Stomach (tissue), 4 donors: ENCODE measurements around the gene FNDC3B.

Source experiments
- POLR2AphosphoS5 ChIP-seq, 3 donors: sonication (generic); formaldehyde crosslinking; IDR thresholded peaks; one replicate each; pipeline ENCODE4 v1.6.1; 2016; ENCODE audit warnings: antibody characterized with exemption in 3 of 3
- TF ChIP-seq, protein P1 (sequence below), 7 experiments: fragments of 450-650 bp in 4 of 7; fragments of 200-600 bp in 3 of 7; sonication (generic) in 3 of 7; IDR thresholded peaks; one replicate each; pipeline ENCODE4 v1.5.1; 2016 to 2019; ENCODE audit warnings: antibody characterized with exemption in 7 of 7, control low read depth in 2 of 7, mild to moderate bottlenecking in 1 of 7

DNA sequence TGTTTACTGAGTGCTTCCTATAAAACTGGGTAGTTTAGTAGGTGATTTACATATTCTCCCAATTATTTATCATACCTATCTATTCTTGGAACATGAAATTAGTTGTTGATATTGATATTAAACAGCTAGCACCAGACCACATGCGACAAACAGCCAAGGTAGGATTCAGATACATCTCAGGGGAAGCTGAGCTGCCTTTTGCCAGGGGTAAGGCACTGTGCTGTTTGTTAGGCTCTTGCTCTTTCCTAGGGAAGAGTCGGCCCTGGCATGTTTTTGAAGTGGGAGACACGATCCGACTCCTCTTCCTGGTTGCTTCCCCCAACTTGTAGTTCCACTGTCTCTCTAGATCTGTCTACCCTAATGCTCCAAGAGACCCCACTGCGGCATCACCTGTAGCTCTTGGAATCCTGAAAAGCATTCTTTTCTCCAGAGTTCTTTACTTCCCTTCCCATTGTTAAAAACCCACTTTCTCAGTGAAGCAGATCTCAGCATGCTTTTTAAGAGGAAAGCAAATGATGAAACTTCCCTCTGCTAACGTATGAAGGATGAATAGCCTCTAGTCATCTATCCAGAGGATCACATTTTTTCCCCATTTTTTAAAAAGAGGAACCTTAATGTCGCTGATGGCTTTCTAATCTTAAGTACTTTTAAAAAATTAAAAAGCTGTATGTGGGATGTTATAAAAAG, 270.5 kb downstream of the FNDC3B start:
- TF ChIP-seq, protein P1, sequence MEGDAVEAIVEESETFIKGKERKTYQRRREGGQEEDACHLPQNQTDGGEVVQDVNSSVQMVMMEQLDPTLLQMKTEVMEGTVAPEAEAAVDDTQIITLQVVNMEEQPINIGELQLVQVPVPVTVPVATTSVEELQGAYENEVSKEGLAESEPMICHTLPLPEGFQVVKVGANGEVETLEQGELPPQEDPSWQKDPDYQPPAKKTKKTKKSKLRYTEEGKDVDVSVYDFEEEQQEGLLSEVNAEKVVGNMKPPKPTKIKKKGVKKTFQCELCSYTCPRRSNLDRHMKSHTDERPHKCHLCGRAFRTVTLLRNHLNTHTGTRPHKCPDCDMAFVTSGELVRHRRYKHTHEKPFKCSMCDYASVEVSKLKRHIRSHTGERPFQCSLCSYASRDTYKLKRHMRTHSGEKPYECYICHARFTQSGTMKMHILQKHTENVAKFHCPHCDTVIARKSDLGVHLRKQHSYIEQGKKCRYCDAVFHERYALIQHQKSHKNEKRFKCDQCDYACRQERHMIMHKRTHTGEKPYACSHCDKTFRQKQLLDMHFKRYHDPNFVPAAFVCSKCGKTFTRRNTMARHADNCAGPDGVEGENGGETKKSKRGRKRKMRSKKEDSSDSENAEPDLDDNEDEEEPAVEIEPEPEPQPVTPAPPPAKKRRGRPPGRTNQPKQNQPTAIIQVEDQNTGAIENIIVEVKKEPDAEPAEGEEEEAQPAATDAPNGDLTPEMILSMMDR (IDR thresholded peaks at IDR 0.05) = no peak
- no peak for TF ChIP-seq POLR2AphosphoS5 (IDR thresholded peaks at IDR 0.05)
